Pancreas (tissue), 10 donors: Measurements from ENCODE around the gene MARK3. TPM values are rescaled to one million over a fixed set of nuclear protein-coding genes. Genes with fewer than 3 reads are reported as not detected.

Source experiments
- ATAC-seq, 4 donors: fragments of 200-7000 bp; cut with Tn5 transposase; one replicate each; pipeline versions ENCODE4 v1.8.0 to v1.9.1; 2020; ENCODE audit warnings: mild to moderate bottlenecking in 4 of 4, moderate library complexity in 4 of 4
- DNase-seq, 6 donors: peaks; one replicate each; pipeline ENCODE4 v3.0.0-alpha.2; 2020
- FAIRE-seq: peaks from 2 replicates; lab custom pipeline; 2012; peaks lifted over from hg19 to GRCh38; lab: Jason Lieb, UNC
- H3K27ac ChIP-seq, 4 donors: fragments of 200-600 bp; sonication (generic); 1 replicate in 3 of 4; 2 replicates in 1 of 4; pipeline versions ENCODE4 v1.5.0 to v1.8.0; 2020
- H3K27me3 ChIP-seq, 4 donors: fragments of 200-600 bp; one replicate each; pipeline ENCODE4 v1.8.0; 2021
- H3K36me3 ChIP-seq, 3 donors: fragments of 200-600 bp; sonication (generic) in 1 of 3; one replicate each; pipeline versions ENCODE4 v1.5.0 to v1.8.0; 2020 to 2021
- H3K4me1 ChIP-seq, 3 donors: fragments of 200-600 bp; one replicate each; pipeline ENCODE4 v1.8.0; 2021
- H3K4me3 ChIP-seq, 4 donors: fragments of 200-600 bp; sonication (generic) in 2 of 4; one replicate each; pipeline versions ENCODE4 v1.5.0 to v1.8.0; 2020 to 2021
- H3K9me3 ChIP-seq, 4 donors: fragments of 200-600 bp; one replicate each; pipeline ENCODE4 v1.8.0; 2021
- CTCF ChIP-seq, 4 donors: fragments of 200-600 bp; sonication (generic) in 3 of 4; IDR thresholded peaks; one replicate each; pipeline versions ENCODE4 v1.5.0 to v1.8.0; 2021; ENCODE audit warnings: antibody characterized with exemption in 4 of 4
- WGBS, 2 donors: extraction: QIAGEN DNeasy Blood & Tissue Kit; methylation state at CpG; one replicate each; pipeline ENCODE4 v1.1.7; 2013; 5-methylcytosine and 5-hydroxymethylcytosine counted together
- intact Hi-C, 3 donors: fragments of 100-400 bp; cut with DNase I; formaldehyde crosslinking; loops; one replicate each; pipeline versions ENCODE4 v1.11.1 to v1.14.2; 2022
- polyA plus RNA-seq, 2 donors: library from polyadenylated mRNA; stranded (reverse); fragments of 200-250 nt; gene quantifications; one replicate each; pipeline ENCODE4 v1.2.3, GENCODE V29; 2013
- total RNA-seq, 6 donors: library from RNA; stranded (reverse); fragmentation: NEBNext Ultra II Directional in 4 of 6; extraction: Animal tissue kit (Norgen Biotek cat#: 25700) in 4 of 6; gene quantifications; one replicate each; pipeline versions ENCODE4 v1.2.1 to v1.2.4, GENCODE V29; 2021 to 2023
- donor health status: healthy with polysubstance abuse.
- donor health status: DM: no; HTN: no; CAD: no; lungs with moderate emphysema.
- donor health status: DM: no; HTN: no; CAD: no.
- donor health status: control.
- donor health status: control.
- donor health status: Bipolar disorder and iron deficiency.
- donor health status: DM: yes; HTN: yes; CAD: no.
- donor health status: DM: no; HTN: no; CAD: no.
- donor health status: DM: no; HTN: no; CAD: no.
- donor health status: DM: yes; HTN: yes; CAD: no.

Gene MARK3
- total and polyA plus RNA-seq, 8 donors = 35.3 to 110 (median 47.0) TPM

GRCh38 chr14:103460415-103460814, 75.2 kb downstream of the MARK3 start:
- H3K4me1 ChIP-seq = peaks cover 13 to 15% (median 15%) of the 10 kb centered on the region in 3 donors
- FAIRE-seq (no peak), ATAC-seq (no peak), DNase-seq (no peak)
- H3K27ac ChIP-seq = no peak overlapping the region
- WGBS, 2 donors = 90 to 100% methylated on average over 1 of the region's 1 CpG
- intact Hi-C loops = loop anchor here in 1 of 3 donors (10.0 kb wide), 1 partner anchor 46 kb away; no protein-coding TSS in a partner anchor
- no peaks in the 10 kb centered on the region for H3K9me3 ChIP-seq
- TF ChIP-seq CTCF (IDR thresholded peaks at IDR 0.05) = no peak
- H3K27me3 ChIP-seq = no peaks in the 10 kb centered on the region
- no peak overlapping the region for H3K4me3 ChIP-seq
- H3K36me3 ChIP-seq = peaks cover 4 to 25% (median 6%) of the 10 kb centered on the region in 3 donors

GRCh38 chr14:103463149-103463548, 77.9 kb downstream of the MARK3 start:
- FAIRE-seq = no peak
- intact Hi-C loops = loop anchor here in 1 of 3 donors (10.0 kb wide), 1 partner anchor 48 kb away; no protein-coding TSS in a partner anchor
- no peak for ATAC-seq
- no peak for TF ChIP-seq CTCF (IDR thresholded peaks at IDR 0.05)
- no peak overlapping the region for H3K27ac ChIP-seq
- H3K36me3 ChIP-seq = peaks cover 4 to 47% (median 12%) of the 10 kb centered on the region in 3 donors
- H3K9me3 ChIP-seq = no peaks in the 10 kb centered on the region
- 78 to 80% methylated on average over 4 of the region's 4 CpGs for WGBS, 2 donors
- H3K4me3 ChIP-seq = no peak overlapping the region
- no peaks in the 10 kb centered on the region for H3K4me1 ChIP-seq
- no peak for DNase-seq
- no peaks in the 10 kb centered on the region for H3K27me3 ChIP-seq

- Histone ChIP-seq H3K36me3 (peaks cover 4 to 54% (median 12%) of the 10 kb centered on the region in 3 donors), H3K27ac (no peak overlapping the region), H3K4me1 (no peaks in the 10 kb centered on the region), H3K27me3 (no peaks in the 10 kb centered on the region), H3K4me3 (no peak overlapping the region), H3K9me3 (no peaks in the 10 kb centered on the region)
- FAIRE-seq = no peak
- intact Hi-C loops = loop anchor here in 1 of 3 donors (10.0 kb wide), 1 partner anchor 49 kb away; no protein-coding TSS in a partner anchor
- ATAC-seq = no peak
- no peak for TF ChIP-seq CTCF (IDR thresholded peaks at IDR 0.05)
- DNase-seq = no peak
Observed at GRCh38 chr14:103463851-103464250, 78.6 kb downstream of the MARK3 start.

GRCh38 chr14:103472939-103473338, 87.7 kb downstream of the MARK3 start:
- DNase-seq = no peak
- TF ChIP-seq CTCF (IDR thresholded peaks at IDR 0.05) = no peak
- H3K36me3 ChIP-seq = peaks cover 0 to 59% (median 25%) of the 10 kb centered on the region in 3 donors
- H3K9me3 ChIP-seq = no peaks in the 10 kb centered on the region
- 95 to 98% methylated on average over 5 of the region's 5 CpGs for WGBS, 2 donors
- no peaks in the 10 kb centered on the region for H3K27me3 ChIP-seq
- no peaks in the 10 kb centered on the region for H3K4me1 ChIP-seq
- H3K27ac ChIP-seq = no peak overlapping the region
- no peak for FAIRE-seq
- ATAC-seq = no peak
- no peak overlapping the region for H3K4me3 ChIP-seq
- intact Hi-C loops = no loop called here

- 92 to 99% methylated on average over 5 of the region's 5 CpGs for WGBS, 2 donors
- no peak for DNase-seq
Observed at GRCh38 chr14:103474893-103475292, 89.7 kb downstream of the MARK3 start.

More at GRCh38 chr14:103474893-103475292, 89.7 kb downstream of the MARK3 start:
- intact Hi-C loops = no loop called here
- Histone ChIP-seq H3K36me3 (peaks cover 3 to 57% (median 32%) of the 10 kb centered on the region in 3 donors), H3K27me3 (no peaks in the 10 kb centered on the region), H3K27ac (no peak overlapping the region), H3K4me1 (no peaks in the 10 kb centered on the region), H3K9me3 (no peaks in the 10 kb centered on the region), H3K4me3 (no peak overlapping the region)
- ATAC-seq = no peak
- FAIRE-seq = no peak
- TF ChIP-seq CTCF (IDR thresholded peaks at IDR 0.05) = no peak
